ENCODE measurements around the gene PYGM. TPM values are rescaled to one million over a fixed set of nuclear protein-coding genes. Genes with fewer than 3 reads are reported as not detected.

The PYGM gene
- total and polyA plus RNA-seq, 2 donors (not counting 3 experiments of a cell fraction or from before 2014, with no cell fraction given): 0.10 to 0.62 TPM

DNA sequence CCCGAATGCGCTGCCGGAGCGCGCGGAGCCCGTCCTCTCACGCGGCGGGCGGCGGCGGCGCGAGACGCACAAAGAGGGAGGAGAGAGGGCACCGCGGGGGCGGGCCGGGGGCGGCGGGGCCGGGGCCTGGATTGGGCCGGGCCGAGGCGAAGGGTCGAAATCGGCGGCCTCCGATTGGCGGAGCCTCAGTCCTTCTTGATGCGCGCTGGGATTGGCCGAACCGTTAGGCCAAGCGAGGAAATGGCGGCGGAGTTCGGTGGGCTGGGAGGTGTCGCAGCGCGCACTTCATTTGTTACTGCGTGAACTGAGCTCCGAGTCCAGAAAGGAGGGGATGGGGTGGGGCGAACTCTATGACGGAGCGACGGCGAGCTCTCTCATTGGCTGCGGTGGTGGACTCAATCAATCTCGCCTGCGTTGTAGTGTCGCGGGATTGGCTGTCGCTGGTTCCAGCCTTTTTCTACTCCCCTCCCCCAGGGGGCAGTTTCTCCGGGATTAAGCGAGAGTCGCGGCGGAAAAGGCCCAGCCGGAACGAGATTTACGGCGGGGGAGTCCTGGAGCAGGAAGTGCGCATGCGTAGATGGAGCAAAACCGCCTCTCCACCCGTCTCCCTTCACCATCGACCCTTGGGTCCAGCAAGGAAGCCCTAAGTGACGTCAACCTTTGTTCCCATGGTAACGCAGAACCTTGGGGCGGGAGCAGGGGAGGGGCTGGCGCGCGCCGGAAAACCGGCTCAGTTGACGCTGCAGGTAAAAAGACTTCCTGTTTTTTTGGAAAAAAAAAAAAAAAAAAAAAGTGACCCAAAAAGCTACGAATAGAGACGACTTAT, 18.9 kb upstream of the PYGM start, which contains the start of gene SF1:
TSS of gene SF1 (minus strand) at position 70 of the 826 bp plus-strand sequence. CDS start 150 bp downstream, outside the sequence.
- Histone ChIP-seq H3K79me2 (ENCODE audit: control insufficient read depth, insufficient read depth, low read length) (peaks cover 39% of the 10 kb centered on the region), H3K9ac (replicated peaks; ENCODE audit: extremely low read depth, insufficient read depth, low read length) (peak within 1 kb of the TSS; percentile 91), H3K27me3 (ENCODE audit: control insufficient read depth in 2 of 2, insufficient read depth in 2 of 2, low read length in 2 of 2) (no peaks in the 10 kb centered on the region), H3K4me1 (ENCODE audit: control insufficient read depth, extremely low read depth, insufficient read depth, low read length) (peaks cover 22% of the 10 kb centered on the region), H2AFZ (ENCODE audit: low read depth, low read length) (peak within 1 kb of the TSS; percentile 16), H3K4me3 (replicated peaks in 1 of 3; ENCODE audit: insufficient read depth in 1 of 3, low read depth in 1 of 3, low read length in 3 of 3) (peak within 1 kb of the TSS; percentile 69 to 85 (median 75)), H3K4me2 (ENCODE audit: insufficient read depth, low read length) (peak within 1 kb of the TSS; percentile 91), H3K27ac (ENCODE audit: insufficient read depth, low read depth, low read length) (peak within 1 kb of the TSS; percentile 80), H3K9me3 (replicated peaks; ENCODE audit: control insufficient read depth, insufficient read depth, low read length) (no peaks in the 10 kb centered on the region), H3K9me1 (replicated peaks; ENCODE audit: control insufficient read depth, extremely low read depth, insufficient read depth, low read length) (no peaks in the 10 kb centered on the region), H4K20me1 (replicated peaks; ENCODE audit: control insufficient read depth, extremely low read depth, insufficient read depth, low read length) (peaks cover 18% of the 10 kb centered on the region), H3K36me3 (ENCODE audit: control insufficient read depth in 2 of 2, extremely low read depth in 1 of 2, insufficient read depth in 2 of 2, low read length in 2 of 2) (peaks cover 18 to 20% of the 10 kb centered on the region in 2 experiments)
- ChIA-PET POLR2A (interaction anchor here (0.6 to 1.0 kb wide), 6 partner anchors 10 to 1510 kb away, joined by 3 to 4 read pairs (median 4); partner anchors contain the start of gene YIF1A), CTCF (interaction anchor here (0.6 to 1.3 kb wide), 14 partner anchors 9 to 338 kb away, joined by 3 to 11 read pairs (median 4); partner anchors contain the start of genes CDC42BPG and ZNHIT2)
- TF ChIP-seq, protein P1, sequence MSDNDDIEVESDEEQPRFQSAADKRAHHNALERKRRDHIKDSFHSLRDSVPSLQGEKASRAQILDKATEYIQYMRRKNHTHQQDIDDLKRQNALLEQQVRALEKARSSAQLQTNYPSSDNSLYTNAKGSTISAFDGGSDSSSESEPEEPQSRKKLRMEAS (IDR thresholded peaks at IDR 0.05; ENCODE audit: insufficient read depth, insufficient read length): no peak
- TF ChIP-seq JUN (IDR thresholded peaks at IDR 0.05; ENCODE audit: borderline replicate concordance, insufficient read depth, insufficient read length, low read depth): peak; percentile 44
- TF ChIP-seq POLR2A (IDR thresholded peaks at IDR 0.05; ENCODE audit: low read depth, low read length): peak; percentile 72
- BruUV-seq (replicated peaks): no TSS peak
- FAIRE-seq: peak; percentile 98
- dilution Hi-C loops (cut with MboI; ENCODE audit: extremely low pct_ligation_motif_present, low sequenced_read_pairs): no loop called here
- intact Hi-C loops (cut with micrococcal nuclease): loop anchor here (1.0 to 2.0 kb wide), 3 partner anchors 24 to 510 kb away; partner anchors contain the start of genes MAP4K2 and MEN1
- DNase-seq (ENCODE audit: low read depth, low spot score): peak; percentile 100

DNA sequence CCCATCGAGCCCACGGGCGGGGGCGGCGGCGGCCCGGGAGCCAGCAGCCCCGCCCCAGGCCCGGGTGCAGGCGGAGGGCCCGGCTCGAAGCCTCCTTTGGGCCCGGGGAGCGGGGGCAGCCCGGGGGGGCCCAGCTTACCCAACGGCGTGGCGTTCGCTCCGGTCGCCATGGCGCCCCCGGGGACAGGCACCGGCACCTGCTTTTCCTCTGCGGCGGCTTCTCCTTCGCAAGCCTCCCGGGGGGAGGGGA, 18.4 kb upstream of the PYGM start:
- H4K20me1 ChIP-seq (replicated peaks; ENCODE audit: control insufficient read depth, extremely low read depth, insufficient read depth, low read length): peaks cover 18% of the 10 kb centered on the region
- no TSS peak for BruUV-seq (replicated peaks)
- CTCF ChIA-PET: interaction anchor here (0.9 to 1.4 kb wide), 12 partner anchors 9 to 339 kb away, joined by 3 to 11 read pairs (median 4); partner anchors contain the start of gene ZNHIT2
- no peaks in the 10 kb centered on the region for H3K27me3 ChIP-seq (ENCODE audit: control insufficient read depth in 2 of 2, insufficient read depth in 2 of 2, low read length in 2 of 2)
- POLR2A ChIA-PET: interaction anchor here (0.6 to 1.0 kb wide), 6 partner anchors 11 to 1511 kb away, joined by 3 to 4 read pairs (median 4); partner anchors contain the start of gene YIF1A
- peak overlapping the region; percentile 91 for H3K9ac ChIP-seq (replicated peaks; ENCODE audit: extremely low read depth, insufficient read depth, low read length)
- DNase-seq (ENCODE audit: low read depth, low spot score) (no peak), FAIRE-seq (no peak)
- no peaks in the 10 kb centered on the region for H3K9me3 ChIP-seq (replicated peaks; ENCODE audit: control insufficient read depth, insufficient read depth, low read length)
- H3K79me2 ChIP-seq (ENCODE audit: control insufficient read depth, insufficient read depth, low read length): peaks cover 45% of the 10 kb centered on the region
- H2AFZ ChIP-seq (ENCODE audit: low read depth, low read length): no peak overlapping the region
- dilution Hi-C loops (cut with MboI; ENCODE audit: extremely low pct_ligation_motif_present, low sequenced_read_pairs) (no loop called here), intact Hi-C loops (cut with micrococcal nuclease) (loop anchor here (2.0 kb wide), 2 partner anchors 25 to 509 kb away; partner anchors contain the start of gene MAP4K2)
- TF ChIP-seq EZH2 (IDR thresholded peaks at IDR 0.05; ENCODE audit: borderline replicate concordance, low read depth, low read length, severe bottlenecking) (no peak), GATA2 (IDR thresholded peaks at IDR 0.05; ENCODE audit: insufficient read depth, insufficient read length, low read depth, low read length) (no peak), POLR2A (IDR thresholded peaks at IDR 0.05; ENCODE audit: low read depth, low read length) (no peak), POLR2AphosphoS5 (IDR thresholded peaks at IDR 0.05; ENCODE audit: insufficient read depth, low read depth, low read length) (peak; percentile 46)
- TF ChIP-seq, protein P1 (IDR thresholded peaks at IDR 0.05; ENCODE audit: insufficient read depth, insufficient read length): no peak
- H3K9me1 ChIP-seq (replicated peaks; ENCODE audit: control insufficient read depth, extremely low read depth, insufficient read depth, low read length): no peaks in the 10 kb centered on the region
- peak overlapping the region; percentile 79 for H3K27ac ChIP-seq (ENCODE audit: insufficient read depth, low read depth, low read length)
- peaks cover 18 to 22% of the 10 kb centered on the region in 2 experiments for H3K36me3 ChIP-seq (ENCODE audit: control insufficient read depth in 2 of 2, extremely low read depth in 1 of 2, insufficient read depth in 2 of 2, low read length in 2 of 2)
- H3K4me1 ChIP-seq (ENCODE audit: control insufficient read depth, extremely low read depth, insufficient read depth, low read length): peaks cover 26% of the 10 kb centered on the region
- H3K4me2 ChIP-seq (ENCODE audit: insufficient read depth, low read length): no peak overlapping the region
- peak overlapping the region; percentile 48 to 75 (median 69) for H3K4me3 ChIP-seq (replicated peaks in 1 of 3; ENCODE audit: insufficient read depth in 1 of 3, low read depth in 1 of 3, low read length in 3 of 3)

Measured in endothelial cell of umbilical vein (primary cell).